K562 (cell line): Measurements from ENCODE around the gene NTSR1. TPM values are rescaled to one million over a fixed set of nuclear protein-coding genes. Genes with fewer than 3 reads are reported as not detected.
A peak's percentile ranks its signal among the peaks of the same experiment; 100 is the strongest.

Experiments
- CCNT2 ChIP-seq: IDR thresholded peaks from 2 replicates; pipeline ENCODE4 v1.6.1; 2011; ENCODE audit warnings: borderline replicate concordance, low read depth, mild to moderate bottlenecking, moderate library complexity, mixed read lengths, low read length; ENCODE audit not compliant: insufficient read length; ENCODE audit errors: extremely low read depth
- DNMT1 ChIP-seq: fragments of 450-650 bp; IDR thresholded peaks from 2 replicates; pipeline ENCODE4 v1.6.1; 2016; ENCODE audit warnings: antibody characterized with exemption, mild to moderate bottlenecking
- ELF1 ChIP-seq: fragments of 200-800 bp; sonication (Bioruptor generic); IDR thresholded peaks from 2 replicates; pipeline ENCODE4 v1.6.1; 2016; ENCODE audit warnings: missing genetic modification characterization, missing compliant biosample characterization
- ELF4 ChIP-seq: fragments of 450-650 bp; formaldehyde crosslinking; IDR thresholded peaks from 2 replicates; pipeline ENCODE4 v1.4.0; 2022; ENCODE audit warnings: missing genetic modification characterization
- ETV5 ChIP-seq: sonication (generic); formaldehyde crosslinking; IDR thresholded peaks from 2 replicates; pipeline ENCODE4 v1.4.0; 2020; ENCODE audit warnings: low read depth, mild to moderate bottlenecking, missing genetic modification reagents
- FOXP4 ChIP-seq: sonication (generic); formaldehyde crosslinking; IDR thresholded peaks from 2 replicates; pipeline ENCODE4 v1.8.0; 2022; ENCODE audit warnings: mild to moderate bottlenecking, missing genetic modification reagents, borderline replicate concordance
- KAT7 ChIP-seq: sonication (generic); formaldehyde crosslinking; IDR thresholded peaks from 2 replicates; pipeline ENCODE4 v1.8.0; 2022; ENCODE audit warnings: missing genetic modification reagents, mild to moderate bottlenecking, borderline replicate concordance
- MYNN ChIP-seq, 2 experiments: sonication (generic); formaldehyde crosslinking in 1 of 2; IDR thresholded peaks; 2 replicates each; pipeline versions ENCODE4 v1.5.0 to v1.6.1; 2016 to 2020; ENCODE audit warnings: antibody characterized with exemption in 1 of 2, missing genetic modification reagents in 1 of 2
- NONO ChIP-seq, 2 experiments: fragments of 200-400 bp in 1 of 2; fragments of 450-650 bp in 1 of 2; formaldehyde crosslinking in 1 of 2; IDR thresholded peaks; 2 replicates each; pipeline ENCODE4 v1.6.1; 2017; ENCODE audit warnings: low read depth in 2 of 2, mild to moderate bottlenecking in 2 of 2, moderate library complexity in 2 of 2, low read length in 1 of 2
- POLR2G ChIP-seq: fragments of 200-400 bp; formaldehyde crosslinking; IDR thresholded peaks from 2 replicates; pipeline ENCODE4 v1.6.1; 2017; ENCODE audit warnings: low read depth, mild to moderate bottlenecking, antibody characterized with exemption, low read length, moderate library complexity
- RBM34 ChIP-seq: fragments of 200-400 bp; formaldehyde crosslinking; IDR thresholded peaks from 2 replicates; pipeline ENCODE4 v1.6.1; 2018; ENCODE audit warnings: low read length, borderline replicate concordance; ENCODE audit not compliant: insufficient read depth
- RHOXF2B ChIP-seq: fragments of 250-450 bp; sonication (Bioruptor Pico); conservative IDR thresholded peaks from 2 replicates; pipeline ENCODE4 v1.5.1; 2021
- SNIP1 ChIP-seq: fragments of 450-650 bp; IDR thresholded peaks from 2 replicates; pipeline ENCODE4 v1.7.1; 2017; ENCODE audit warnings: low read depth, mild to moderate bottlenecking
- THRA ChIP-seq: fragments of 450-650 bp; IDR thresholded peaks from 2 replicates; pipeline ENCODE4 v1.6.1; 2017; ENCODE audit warnings: mild to moderate bottlenecking, moderate library complexity
- ZBTB8A ChIP-seq: fragments of 450-650 bp; IDR thresholded peaks from 2 replicates; pipeline ENCODE4 v1.6.1; 2018; ENCODE audit warnings: mild to moderate bottlenecking, moderate library complexity; ENCODE audit not compliant: partially characterized antibody
- ZNF3 ChIP-seq: fragments of 250-450 bp; sonication (Bioruptor Pico); IDR thresholded peaks from 2 replicates; pipeline ENCODE4 v1.5.0; 2021; ENCODE audit warnings: mild to moderate bottlenecking, moderate library complexity
- ZNF764 ChIP-seq: fragments of 250-450 bp; sonication (Bioruptor Pico); IDR thresholded peaks from 2 replicates; pipeline ENCODE4 v1.4.0; 2020; ENCODE audit warnings: low read depth, mild to moderate bottlenecking, moderate library complexity
- polyA plus RNA-seq, 8 experiments: library from polyadenylated mRNA; depleted of rRNA in 4 of 8; stranded (reverse) in 5 of 8; unstranded in 3 of 8; fragments of >200 nt; fragmentation: Nextera tagmentation in 2 of 8; fragmentation: Illumina TruSeq in 1 of 8; extraction: Ambion mirVana in 2 of 8; extraction: Trizol in 1 of 8; gene quantifications; 2 replicates each; pipeline versions ENCODE4 v1.2.1 to v1.2.3, GENCODE V29; 2011 to 2014; ENCODE audit warnings: inconsistent platforms in 1 of 8, missing spikeins in 1 of 8
- total RNA-seq, 7 experiments: library from RNA; depleted of rRNA in 6 of 7; stranded (reverse); fragments of >200 nt in 6 of 7; fragmentation: Illumina TruSeq in 2 of 7; extraction: Trizol in 2 of 7; gene quantifications; 2 replicates each; pipeline versions ENCODE4 v1.2.1 to v1.2.3, GENCODE V29; 2011 to 2021; ENCODE audit warnings: low replicate concordance in 1 of 7
- TF ChIP-seq, protein P1 (sequence below): sonication (generic); formaldehyde crosslinking; IDR thresholded peaks from 2 replicates; pipeline ENCODE4 v1.8.0; 2022; ENCODE audit warnings: mild to moderate bottlenecking, missing genetic modification reagents
- TF ChIP-seq, protein P2 (sequence below): fragments of 250-450 bp; sonication (Bioruptor Pico); IDR thresholded peaks from 2 replicates; pipeline ENCODE4 v1.9.0; 2021; ENCODE audit warnings: mild to moderate bottlenecking

The NTSR1 gene
- total and polyA plus RNA-seq, 9 of the 15 experiments (the other 6 are each of a cell fraction or from before 2014, with no cell fraction given) = 0.04 to 0.40 (median 0.13) TPM; not detected in 3

DNA sequence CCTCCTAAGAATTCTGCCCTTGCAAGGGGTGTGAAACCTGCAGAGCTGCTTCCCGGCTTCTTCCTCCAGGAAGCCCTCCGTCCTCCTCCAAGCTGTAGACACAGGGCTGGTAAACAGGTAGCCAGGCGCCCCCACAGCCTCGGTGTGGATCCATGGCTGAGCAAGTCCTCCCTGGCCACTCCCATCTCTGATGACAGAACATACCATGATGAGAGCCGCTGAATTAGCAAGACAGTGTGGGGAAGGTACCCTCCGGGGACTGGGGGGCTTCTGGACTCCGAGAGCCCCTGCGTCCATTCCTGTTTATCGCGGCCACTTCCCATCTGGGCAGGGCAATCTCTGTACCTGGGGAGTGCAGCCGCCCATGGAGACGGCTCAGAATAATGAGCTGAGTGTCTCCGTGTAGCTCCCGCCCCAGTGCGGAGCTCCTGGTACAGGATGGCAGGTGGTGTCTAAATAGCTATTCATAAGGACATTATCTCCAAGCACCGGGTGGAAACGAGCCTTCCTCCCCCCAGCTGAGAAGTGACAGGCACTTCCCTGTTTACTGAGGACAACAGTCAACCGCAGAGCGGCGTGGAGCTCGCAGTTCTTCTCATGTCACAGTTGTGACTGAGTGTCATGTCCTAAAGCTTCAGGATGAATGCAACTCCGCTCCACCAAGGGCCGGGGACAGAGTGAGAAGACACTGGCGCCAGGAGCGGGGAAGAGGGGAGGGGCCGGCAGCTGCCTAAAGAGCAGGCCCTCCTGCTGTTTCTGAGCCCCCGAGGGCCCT lies 22.7 kb upstream of the NTSR1 start (continued):
- no peak for TF ChIP-seq THRA
- TF ChIP-seq CCNT2 = peak; percentile 24
- TF ChIP-seq ZBTB8A = no peak
- TF ChIP-seq DNMT1 = no peak
- no peak for TF ChIP-seq ZNF764 (CRISPR knock-in tag)
- TF ChIP-seq, protein P1, sequence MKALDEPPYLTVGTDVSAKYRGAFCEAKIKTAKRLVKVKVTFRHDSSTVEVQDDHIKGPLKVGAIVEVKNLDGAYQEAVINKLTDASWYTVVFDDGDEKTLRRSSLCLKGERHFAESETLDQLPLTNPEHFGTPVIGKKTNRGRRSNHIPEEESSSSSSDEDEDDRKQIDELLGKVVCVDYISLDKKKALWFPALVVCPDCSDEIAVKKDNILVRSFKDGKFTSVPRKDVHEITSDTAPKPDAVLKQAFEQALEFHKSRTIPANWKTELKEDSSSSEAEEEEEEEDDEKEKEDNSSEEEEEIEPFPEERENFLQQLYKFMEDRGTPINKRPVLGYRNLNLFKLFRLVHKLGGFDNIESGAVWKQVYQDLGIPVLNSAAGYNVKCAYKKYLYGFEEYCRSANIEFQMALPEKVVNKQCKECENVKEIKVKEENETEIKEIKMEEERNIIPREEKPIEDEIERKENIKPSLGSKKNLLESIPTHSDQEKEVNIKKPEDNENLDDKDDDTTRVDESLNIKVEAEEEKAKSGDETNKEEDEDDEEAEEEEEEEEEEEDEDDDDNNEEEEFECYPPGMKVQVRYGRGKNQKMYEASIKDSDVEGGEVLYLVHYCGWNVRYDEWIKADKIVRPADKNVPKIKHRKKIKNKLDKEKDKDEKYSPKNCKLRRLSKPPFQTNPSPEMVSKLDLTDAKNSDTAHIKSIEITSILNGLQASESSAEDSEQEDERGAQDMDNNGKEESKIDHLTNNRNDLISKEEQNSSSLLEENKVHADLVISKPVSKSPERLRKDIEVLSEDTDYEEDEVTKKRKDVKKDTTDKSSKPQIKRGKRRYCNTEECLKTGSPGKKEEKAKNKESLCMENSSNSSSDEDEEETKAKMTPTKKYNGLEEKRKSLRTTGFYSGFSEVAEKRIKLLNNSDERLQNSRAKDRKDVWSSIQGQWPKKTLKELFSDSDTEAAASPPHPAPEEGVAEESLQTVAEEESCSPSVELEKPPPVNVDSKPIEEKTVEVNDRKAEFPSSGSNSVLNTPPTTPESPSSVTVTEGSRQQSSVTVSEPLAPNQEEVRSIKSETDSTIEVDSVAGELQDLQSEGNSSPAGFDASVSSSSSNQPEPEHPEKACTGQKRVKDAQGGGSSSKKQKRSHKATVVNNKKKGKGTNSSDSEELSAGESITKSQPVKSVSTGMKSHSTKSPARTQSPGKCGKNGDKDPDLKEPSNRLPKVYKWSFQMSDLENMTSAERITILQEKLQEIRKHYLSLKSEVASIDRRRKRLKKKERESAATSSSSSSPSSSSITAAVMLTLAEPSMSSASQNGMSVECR (CRISPR knock-in tag) = peak; percentile 94
- peak; percentile 22; the same call in 1 of the 2 replicates for TF ChIP-seq KAT7 (CRISPR knock-in tag)
- 0 out of 2 replicates have a peak, but pooled peaks have one; percentile 3 for TF ChIP-seq POLR2G
- no peak for TF ChIP-seq ZNF3 (CRISPR knock-in tag)
- TF ChIP-seq RBM34 = no peak
- TF ChIP-seq, protein P2, sequence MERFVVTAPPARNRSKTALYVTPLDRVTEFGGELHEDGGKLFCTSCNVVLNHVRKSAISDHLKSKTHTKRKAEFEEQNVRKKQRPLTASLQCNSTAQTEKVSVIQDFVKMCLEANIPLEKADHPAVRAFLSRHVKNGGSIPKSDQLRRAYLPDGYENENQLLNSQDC (CRISPR knock-in tag) = no peak
- TF ChIP-seq NONO (IDR thresholded peaks at IDR 0.05; ENCODE audit: low read depth in 2 of 2, low read length in 1 of 2) = no peak
- no peak for TF ChIP-seq MYNN (IDR thresholded peaks at IDR 0.05)
- no peak for TF ChIP-seq MYNN (CRISPR knock-in tag; IDR thresholded peaks at IDR 0.05)
- peak; percentile 99 for TF ChIP-seq FOXP4 (CRISPR knock-in tag)
- no peak for TF ChIP-seq ELF4 (CRISPR knock-in tag)
- peak; percentile 65; the same call in 1 of the 2 replicates for TF ChIP-seq ETV5 (CRISPR knock-in tag)
- TF ChIP-seq RHOXF2B (CRISPR knock-in tag) = no peak
- TF ChIP-seq SNIP1 = no peak
- TF ChIP-seq ELF1 (tag) = peak; percentile 65
